ENCODE results near the gene TRAF4.

DNA sequence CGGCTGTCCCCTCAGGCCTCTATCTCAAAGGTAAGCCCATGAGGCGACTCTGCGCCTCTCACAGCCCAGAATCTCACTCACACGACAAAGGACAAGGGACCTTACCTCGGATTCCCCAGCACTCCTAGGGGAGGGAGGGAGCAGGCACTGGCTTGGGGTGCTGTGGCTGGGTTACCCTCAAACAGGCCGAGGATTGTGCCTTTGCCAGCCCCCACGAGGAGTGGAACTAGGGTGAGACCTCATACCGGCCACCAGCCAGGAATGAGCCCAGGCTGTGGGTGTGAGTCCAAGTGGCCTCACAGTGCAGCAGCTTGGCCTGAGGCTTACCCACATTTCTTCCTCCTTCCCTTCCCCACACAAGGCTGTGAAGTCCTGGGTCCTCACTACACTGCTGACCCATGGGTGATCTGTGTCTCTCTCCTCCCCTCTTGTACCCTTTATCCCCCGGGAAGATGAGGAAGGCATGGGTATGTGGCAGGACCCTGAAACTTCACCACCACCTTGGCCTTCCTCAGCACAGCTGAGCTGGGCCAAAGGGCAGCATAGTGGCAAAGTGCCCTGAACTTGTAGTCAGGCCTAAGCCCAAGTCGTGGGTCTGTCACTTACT lies 38.0 kb upstream of the TRAF4 start:
- TF ChIP-seq EP300 (IDR thresholded peaks at IDR 0.05; ENCODE audit: low read depth) (no peak), POLR2A (IDR thresholded peaks at IDR 0.05) (no peak)
- TF ChIP-seq, protein P1, sequence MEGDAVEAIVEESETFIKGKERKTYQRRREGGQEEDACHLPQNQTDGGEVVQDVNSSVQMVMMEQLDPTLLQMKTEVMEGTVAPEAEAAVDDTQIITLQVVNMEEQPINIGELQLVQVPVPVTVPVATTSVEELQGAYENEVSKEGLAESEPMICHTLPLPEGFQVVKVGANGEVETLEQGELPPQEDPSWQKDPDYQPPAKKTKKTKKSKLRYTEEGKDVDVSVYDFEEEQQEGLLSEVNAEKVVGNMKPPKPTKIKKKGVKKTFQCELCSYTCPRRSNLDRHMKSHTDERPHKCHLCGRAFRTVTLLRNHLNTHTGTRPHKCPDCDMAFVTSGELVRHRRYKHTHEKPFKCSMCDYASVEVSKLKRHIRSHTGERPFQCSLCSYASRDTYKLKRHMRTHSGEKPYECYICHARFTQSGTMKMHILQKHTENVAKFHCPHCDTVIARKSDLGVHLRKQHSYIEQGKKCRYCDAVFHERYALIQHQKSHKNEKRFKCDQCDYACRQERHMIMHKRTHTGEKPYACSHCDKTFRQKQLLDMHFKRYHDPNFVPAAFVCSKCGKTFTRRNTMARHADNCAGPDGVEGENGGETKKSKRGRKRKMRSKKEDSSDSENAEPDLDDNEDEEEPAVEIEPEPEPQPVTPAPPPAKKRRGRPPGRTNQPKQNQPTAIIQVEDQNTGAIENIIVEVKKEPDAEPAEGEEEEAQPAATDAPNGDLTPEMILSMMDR (IDR thresholded peaks at IDR 0.05): no peak

Data from transverse colon (tissue), 3 donors.